Forelimb muscle (tissue), 1 donor: ENCODE data around the gene EXOC3. TPM values are rescaled to one million over a fixed set of nuclear protein-coding genes. Genes with fewer than 3 reads are reported as not detected.

Experiments used
- DNase-seq: peaks from one replicate; pipeline ENCODE4 v3.0.0-alpha.2; 2013; ENCODE audit warnings: low read depth
- polyA plus RNA-seq: library from polyadenylated mRNA; unstranded; fragments of 120-200 nt; gene quantifications from one replicate; pipeline ENCODE4 v1.2.1, GENCODE V29; 2013; ENCODE audit not compliant: insufficient read length

EXOC3 gene
- polyA plus RNA-seq, 1 donor, result 39.3 TPM

DNA sequence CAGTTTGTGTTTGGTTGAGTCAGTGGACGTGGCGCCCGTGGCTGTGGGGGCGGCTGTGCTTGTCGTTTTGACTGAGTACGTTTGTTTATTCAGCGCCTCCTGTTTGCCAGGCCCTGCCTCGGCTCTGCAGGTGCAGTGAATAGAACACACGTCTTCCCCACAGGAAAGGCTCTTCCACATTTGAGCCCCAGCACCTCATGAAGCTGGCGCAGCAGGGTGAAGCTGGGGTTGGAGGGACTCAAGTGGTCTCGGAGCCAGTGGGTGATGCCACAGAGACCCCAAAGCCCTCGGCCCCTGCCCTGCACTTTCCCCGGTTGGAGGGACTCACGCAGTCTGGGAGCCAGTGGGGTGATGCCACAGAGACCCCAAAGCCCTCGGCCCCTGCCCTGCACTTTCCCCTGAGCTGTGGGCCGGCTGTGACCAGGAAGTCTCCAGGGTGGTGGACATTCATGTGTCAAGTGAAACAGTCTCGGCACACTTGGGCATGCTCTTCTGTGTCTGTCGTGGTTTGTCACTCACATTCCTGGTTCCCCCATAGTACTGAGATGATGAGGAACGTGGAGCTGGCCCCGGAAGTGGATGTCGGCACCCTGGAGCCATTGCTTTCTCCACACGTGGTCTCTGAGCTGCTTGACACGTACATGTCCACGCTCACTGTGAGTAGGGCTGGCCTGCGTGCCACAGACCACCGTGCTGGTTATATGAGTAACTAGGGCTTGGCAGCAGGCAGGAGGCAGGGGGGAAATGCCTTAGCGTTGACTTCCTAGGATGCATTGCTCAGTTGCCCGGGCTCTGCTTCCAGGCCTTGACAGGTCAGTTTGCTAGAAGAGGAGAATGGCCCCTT, 13.6 kb downstream of the EXOC3 start:
- no peak for DNase-seq

DNA sequence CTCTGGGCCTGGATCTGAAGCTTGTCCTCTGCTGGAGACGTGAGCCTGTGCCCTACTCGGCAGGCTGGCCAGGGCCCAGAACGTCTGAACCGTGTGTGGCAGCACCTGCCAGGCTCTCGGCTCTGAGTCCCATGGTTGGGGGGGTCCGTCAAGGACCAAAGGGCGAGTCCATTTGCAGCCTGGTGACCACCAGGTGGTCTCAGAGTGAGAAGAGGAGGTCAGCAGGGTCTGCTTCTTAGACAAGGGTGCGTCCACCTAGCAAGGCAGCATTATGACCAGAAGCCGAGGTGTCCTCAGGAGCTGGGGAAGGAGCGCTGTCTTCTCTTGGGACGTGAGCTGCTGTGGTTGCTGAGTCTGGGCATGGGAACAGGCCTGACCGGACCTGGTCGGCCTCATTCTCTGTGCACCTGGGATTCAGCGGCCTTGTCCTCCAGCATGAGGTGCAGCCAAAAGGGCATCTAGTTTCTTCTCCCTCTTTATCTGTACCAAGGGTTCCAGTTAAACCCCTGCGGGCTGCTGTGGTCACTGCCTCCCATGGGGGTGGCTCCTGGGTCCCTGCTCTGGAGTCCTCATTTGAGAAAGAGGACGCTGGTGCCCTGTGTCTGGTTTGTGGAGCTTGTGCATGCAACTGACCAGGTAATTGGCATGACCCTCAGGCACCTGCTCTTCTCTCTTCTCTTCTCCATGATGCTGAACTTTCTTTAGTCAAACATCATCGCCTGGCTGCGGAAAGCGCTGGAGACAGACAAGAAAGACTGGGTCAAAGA, 14.4 kb downstream of the EXOC3 start:
- no peak for DNase-seq

DNA sequence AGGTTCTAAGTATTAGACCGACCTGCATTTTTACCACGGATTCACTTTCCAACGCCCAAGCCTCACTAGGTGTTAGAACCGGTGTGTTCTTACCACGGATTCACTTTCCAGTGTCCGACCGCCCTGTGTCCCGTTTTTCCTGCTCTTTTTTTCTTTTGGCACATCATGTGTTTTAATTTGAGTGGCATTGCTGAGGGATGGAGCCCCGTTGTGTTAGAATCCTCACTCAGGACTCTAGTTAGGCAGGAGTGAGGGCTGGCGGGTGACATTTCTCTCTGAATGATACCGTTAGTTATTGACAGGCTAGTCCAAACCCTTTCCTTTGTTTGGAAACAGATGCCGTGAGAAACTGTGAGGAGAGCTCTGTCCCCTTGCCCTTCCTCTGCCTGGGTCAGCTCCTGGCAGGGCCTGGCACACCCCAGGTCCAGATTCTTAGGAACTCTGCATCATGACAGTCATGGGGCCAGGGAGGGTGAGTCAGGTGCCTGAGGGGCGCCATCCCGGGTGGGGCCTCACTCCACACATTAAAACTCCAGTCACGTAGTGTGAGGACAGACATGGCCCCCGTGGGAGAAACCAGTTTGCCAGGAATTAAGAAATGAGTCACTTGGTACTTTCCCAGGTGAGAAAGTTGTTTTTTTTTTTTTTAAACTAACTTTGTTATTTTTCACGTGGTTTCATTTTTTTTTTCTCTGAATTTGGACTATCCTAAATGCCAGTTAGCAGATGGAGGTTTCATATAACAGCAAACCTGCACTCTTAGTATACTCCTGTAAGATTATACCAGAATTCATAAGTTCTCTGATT, 15.8 kb downstream of the EXOC3 start:
- no peak for DNase-seq

- DNase-seq, result no peak
Measured at GRCh38 chr5:459562-460272, 16.7 kb downstream of the EXOC3 start.

- DNase-seq, result no peak
Measured at GRCh38 chr5:460273-460625, 17.3 kb downstream of the EXOC3 start.

- DNase-seq, result no peak
Measured at GRCh38 chr5:462051-462481, 19.1 kb downstream of the EXOC3 start.

- no peak for DNase-seq
Measured at GRCh38 chr5:463301-463700, 20.3 kb downstream of the EXOC3 start.

DNA sequence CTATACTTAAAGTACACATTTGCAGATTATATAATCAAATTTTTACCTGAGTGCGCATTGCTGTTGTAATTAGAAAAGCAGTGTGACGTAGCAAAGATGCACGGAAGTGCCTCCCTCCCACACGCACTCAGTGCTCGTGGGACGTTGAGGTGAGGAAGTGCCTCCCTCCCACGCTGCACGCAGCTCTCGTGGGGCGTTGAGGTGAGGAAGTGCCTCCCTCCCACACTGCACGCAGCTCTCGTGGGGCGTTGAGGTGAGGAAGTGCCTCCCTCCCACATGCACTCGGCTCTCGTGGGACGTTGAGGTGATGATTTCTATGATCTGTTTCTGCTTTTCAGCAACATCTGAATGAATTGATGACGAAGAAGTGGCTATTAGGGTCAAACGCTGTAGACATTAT, 21.0 kb downstream of the EXOC3 start:
- DNase-seq, result no peak

- no peak for DNase-seq
Measured at GRCh38 chr5:464446-464842, 21.5 kb downstream of the EXOC3 start.

DNA sequence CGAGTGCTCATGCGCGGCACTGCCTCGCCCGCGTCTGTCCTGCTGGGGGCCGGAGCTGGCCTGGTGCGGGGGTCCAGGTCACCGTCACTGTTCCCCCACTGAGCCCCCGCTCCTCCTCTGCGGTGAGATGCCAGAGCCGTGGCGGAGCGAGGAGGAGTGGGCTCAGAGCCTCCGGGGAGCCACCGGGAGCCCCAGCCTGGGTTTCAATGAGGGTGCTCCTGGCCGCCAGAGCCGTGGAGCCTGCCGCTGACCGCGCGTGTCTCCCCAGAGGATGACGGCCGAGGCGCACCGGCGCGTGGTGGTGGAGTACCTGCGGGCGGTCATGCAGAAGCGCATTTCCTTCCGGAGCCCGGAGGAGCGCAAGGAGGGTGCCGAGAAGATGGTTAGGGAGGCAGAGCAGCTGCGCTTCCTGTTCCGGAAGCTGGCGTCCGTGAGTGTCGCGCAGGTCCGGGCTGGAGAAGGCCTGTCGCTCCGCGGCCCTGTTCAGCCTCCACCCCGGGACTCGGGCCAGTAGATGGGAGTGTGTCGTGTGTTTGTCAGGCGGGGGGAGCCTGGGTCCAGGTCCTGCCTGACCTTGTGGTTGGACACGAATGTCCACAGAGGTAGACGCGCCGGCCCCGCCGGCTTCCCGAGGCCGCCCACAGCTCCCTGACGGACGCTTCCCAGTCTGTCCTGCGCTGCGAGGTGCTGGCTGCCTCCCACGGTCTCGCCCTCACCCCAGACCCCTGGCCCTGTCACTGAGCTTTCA, 22.0 kb downstream of the EXOC3 start:
- no peak for DNase-seq

DNA sequence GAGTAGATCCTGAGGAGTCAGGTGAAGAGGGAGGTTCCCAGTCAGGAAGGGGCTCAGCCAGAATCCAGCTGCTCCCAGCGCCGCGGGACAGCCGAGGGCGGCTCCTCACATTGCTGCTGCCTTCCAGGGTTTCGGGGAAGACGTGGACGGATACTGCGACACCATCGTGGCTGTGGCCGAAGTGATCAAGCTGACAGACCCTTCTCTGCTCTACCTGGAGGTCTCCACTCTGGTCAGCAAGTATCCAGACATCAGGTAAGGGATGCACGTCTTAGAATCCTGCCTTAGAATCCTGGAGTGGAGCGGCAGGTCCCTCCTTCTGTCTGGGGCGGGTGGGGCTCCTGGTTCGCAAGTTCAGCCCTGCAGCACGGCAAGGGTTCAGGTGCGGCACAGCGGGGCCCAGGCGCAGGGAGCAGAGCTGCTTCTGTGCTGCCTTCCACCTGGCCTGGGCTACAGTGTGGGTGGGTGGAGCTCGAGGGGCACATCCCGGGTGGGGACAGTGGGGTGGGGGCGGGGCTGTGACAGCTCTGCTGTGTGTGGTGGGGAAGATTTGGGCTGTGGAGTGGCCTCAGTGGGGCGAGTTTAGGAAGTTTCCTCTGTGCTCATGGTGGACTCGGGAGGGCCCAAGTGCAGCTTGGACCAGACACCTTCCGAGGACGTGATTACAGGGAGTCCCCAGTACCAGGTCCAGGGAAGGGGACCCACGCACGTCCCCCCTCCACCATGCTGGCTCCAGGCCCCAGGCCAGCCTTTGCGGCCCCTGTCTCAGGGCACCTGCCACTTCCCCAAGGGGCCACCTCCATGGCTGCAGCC, 22.8 kb downstream of the EXOC3 start:
- DNase-seq, result no peak

DNA sequence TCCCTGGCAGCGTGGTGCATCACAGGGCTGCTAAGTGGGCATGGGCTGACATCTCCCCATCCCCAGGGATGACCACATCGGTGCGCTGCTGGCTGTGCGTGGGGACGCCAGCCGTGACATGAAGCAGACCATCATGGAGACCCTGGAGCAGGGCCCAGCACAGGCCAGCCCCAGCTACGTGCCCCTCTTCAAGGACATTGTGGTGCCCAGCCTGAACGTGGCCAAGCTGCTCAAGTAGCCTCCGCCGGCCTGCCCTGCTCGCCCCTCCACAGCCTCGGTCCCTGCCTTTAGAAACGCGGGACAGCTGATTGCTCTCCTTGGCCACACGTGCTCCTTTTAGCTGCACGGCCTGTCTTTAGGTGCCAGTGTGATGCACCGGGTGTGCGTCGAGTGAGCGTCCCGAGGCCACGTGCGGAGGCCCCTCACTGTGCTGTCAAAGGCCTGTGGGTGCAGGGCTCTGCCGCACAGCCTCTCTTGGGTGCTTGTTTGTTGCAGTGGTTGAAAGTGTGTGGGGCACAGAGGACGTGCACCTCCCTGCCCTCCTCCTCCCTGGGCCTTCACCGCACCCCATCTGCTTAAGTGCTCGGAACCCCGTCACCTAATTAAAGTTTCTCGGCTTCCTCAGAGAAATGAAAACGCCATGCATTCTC, 23.8 kb downstream of the EXOC3 start:
- DNase-seq, result no peak

GRCh38 chr5:468401-468800, 25.4 kb downstream of the EXOC3 start:
- no peak for DNase-seq

DNA sequence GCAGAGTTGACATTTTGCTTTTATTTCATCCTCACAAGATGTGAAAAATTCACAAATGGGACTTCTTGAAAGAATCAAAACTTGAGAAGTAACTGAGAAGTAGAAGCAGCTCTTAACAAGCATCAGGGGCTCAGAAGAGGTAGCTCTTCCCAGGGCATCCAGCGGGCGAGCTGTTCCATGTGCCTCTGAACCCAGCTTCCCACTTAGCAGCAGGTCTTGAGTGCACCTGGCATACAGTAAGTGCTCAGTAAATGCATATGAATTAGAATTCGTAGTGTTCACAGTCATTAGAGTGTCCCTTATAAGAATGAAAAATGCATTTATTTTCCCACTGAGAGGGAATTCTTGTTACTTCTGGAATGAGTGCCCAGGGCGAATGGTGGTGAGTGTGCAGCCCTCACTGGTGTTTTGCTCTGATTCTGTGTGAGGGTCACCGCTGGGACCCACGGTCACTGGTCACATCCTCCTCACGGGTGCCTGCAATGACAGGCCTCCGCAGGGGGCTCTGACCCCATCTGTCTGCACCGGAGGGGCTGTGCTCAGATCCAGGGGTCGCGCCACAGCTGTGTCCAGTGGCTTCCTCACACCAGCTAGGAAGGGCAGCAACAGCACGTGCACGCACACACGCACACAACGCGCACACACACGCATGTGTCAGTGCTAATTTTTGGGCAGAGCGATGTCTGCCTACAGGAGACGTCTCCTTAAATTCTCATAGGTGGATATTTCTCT, 26.9 kb downstream of the EXOC3 start:
- DNase-seq, result no peak

GRCh38 chr5:470961-471749, 28.2 kb downstream of the EXOC3 start:
- DNase-seq, result no peak

- no peak for DNase-seq
Measured at GRCh38 chr5:471750-472058, 28.7 kb downstream of the EXOC3 start.

DNA sequence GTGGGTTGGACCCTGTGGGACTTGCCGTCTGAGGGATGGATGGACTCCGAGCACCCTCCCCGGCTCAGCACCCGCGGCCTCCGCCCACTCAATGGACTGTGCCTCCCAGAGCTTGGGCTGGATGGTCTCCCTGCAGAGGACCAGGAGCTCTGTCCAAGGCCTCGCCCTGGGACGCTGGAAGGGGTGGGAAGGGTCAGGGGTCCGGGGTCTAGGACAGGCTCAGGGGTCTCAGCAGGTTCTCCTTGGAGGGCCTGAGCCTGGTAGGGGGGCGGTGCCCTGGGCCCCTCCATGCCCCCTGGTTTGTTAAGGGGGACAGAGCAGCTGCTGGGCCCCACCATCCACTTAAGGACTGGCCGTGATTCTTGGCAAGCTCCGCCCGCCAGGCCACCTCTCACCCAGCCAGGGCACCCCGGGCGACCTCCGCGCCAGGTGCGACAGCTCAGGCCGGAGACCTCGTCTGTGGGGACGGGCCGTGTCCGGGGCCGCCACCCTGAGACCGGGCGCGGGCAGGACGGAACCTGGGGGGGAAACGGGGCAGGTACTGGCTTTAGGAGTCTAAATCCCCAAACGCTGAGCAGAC, 29.2 kb downstream of the EXOC3 start:
- no peak for DNase-seq
